ENCODE data around the gene HPSE.

The HPSE gene

DNA sequence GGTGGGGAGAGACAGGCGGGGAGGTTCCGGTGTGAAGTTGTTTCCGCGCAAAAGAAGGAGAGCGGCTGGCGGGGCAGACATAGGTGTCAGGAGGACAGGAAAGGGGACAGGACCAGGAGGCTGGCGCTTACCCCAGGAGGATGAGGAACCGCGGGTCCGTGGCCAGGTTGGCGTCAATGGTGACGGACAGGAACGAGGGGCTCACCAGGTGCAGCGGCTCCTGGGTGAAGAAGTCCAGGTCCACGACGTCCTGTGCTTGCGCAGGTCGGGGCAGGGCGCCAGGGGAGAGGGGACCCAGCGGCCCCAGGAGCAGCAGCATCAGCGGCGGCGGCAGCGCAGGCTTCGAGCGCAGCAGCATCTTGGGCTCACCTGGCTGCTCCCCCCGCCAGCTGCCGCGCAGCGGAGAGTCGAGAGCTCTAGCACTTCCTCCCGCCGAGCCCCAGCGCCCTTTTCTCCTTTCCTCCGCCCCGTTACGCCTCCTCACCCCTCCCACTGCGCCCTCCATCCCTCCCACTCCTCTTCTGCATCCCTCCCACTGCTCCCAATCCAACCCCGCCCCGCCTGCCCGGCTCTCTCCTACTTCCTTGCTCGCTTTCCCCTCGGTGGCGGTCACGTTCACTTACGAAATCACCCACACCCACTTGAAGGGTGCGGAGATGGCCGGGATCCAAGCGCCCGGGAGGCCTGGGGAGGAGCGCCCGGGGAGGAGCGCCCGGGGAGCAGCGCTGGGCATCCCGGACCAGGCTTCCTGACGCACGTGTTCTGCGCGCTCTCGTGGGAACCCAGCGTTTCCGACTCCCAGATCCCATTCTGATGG, at the start of gene HPSE:
Gene HPSE, minus strand, starts transcription at position 424 of the 817 bp plus-strand sequence. Its CDS starts 66 bp downstream, at position 358.
- peak; percentile 23 for DNase-seq (ENCODE audit: low spot score)

DNA sequence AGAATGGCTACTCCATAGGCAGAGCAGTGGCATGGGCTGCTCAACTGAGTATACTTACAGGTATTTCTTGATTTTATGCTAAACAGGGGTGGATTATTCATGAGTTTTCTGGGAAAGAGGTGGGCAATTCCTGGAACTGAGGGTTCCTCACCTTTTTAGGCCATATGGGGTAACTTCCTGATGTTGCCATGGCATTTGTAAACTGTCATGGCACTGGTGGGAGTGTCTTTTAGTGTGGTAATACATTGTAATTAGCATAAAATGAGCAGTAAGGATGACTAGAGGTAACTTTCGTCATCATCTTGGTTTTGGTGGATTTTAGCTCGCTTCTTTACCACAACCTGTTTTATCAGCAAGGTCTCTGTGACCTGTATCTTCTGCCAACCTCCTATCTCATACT, 48.2 kb upstream of the HPSE start:
- DNase-seq (ENCODE audit: low spot score) = no peak

DNA sequence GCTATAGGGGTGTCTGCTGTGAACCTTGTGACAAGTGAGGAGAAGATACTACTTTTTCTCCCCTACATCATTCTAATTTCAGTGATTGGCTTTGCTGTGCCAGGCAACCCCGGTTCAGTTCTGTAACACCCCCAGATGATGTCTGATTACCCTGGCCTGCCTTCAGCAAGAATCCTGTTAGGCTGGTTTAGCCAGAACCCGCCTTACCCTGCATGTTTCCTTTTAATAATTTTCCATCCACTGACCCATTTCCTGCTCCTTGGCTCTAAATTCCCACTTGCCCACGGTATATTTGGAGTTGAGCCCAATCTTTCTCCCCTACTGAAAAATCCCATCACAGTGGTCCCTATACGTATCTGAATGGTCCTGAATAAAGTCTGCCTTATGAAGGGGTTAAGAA, 46.5 kb upstream of the HPSE start:
- DNase-seq (ENCODE audit: low spot score) = no peak

DNA sequence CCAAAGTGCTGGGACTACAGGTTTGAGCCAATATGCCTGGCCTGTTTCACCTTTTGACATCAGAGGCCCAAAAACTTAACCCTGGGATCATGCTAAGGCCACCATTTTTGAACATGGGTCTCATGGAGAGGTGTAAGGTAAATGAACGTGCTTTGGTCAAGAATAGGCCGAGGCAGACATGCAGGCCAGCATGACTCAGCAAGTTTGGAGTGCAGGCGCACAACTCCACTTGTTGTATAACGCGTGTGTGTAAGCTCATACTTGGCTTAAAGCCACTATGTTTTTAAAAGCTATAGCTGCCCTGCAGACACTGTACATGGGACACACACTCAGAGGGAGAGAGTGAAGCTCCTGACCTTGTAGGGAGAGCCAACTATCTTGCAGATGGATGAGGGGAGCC, 43.8 kb upstream of the HPSE start:
- DNase-seq (ENCODE audit: low spot score) = no peak

- DNase-seq (ENCODE audit: low spot score) = no peak
These were observed 38.3 kb upstream of the HPSE start for GRCh38 chr4:83372931-83373330.

- DNase-seq (ENCODE audit: low spot score) = no peak
These were observed 37.3 kb upstream of the HPSE start for GRCh38 chr4:83371936-83372335.

GRCh38 chr4:83371235-83371634, 36.6 kb upstream of the HPSE start:
- no peak for DNase-seq (ENCODE audit: low spot score)

DNA sequence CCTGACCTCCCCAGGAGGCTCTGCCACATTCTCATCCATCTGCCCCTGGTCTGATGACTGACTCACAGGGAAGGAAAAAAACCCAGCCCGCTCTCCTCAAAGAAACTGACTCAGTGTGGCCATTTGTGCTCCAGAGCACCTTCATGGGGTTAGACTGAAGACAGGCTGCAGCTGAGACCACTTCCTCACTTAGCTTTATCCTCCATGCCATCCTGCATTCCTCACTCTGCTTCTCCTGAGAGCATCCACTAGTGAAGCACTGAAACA, 35.9 kb upstream of the HPSE start:
- no peak for DNase-seq (ENCODE audit: low spot score)

GRCh38 chr4:83369831-83370639, 35.4 kb upstream of the HPSE start:
- DNase-seq (ENCODE audit: low spot score) = no peak

DNA sequence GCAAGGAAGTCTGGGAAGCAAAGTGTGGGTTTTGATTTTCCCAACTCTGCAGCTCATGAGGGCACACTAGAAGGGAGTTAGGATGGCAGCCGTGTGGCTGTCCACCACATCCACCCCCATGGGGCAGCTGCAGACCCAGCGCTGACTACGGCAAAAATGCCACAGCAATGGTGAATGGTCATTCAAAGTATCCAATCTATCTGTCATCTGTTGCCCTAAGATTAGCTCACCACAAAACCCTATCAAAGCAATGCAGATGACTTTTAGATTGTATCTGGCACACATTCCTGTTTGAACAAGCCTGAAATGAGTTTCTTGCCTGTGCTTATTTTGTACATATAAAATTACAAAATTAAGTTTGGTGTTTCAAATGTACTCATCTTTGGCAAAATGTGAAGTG, 29.7 kb upstream of the HPSE start:
- DNase-seq (ENCODE audit: low spot score) = no peak

DNA sequence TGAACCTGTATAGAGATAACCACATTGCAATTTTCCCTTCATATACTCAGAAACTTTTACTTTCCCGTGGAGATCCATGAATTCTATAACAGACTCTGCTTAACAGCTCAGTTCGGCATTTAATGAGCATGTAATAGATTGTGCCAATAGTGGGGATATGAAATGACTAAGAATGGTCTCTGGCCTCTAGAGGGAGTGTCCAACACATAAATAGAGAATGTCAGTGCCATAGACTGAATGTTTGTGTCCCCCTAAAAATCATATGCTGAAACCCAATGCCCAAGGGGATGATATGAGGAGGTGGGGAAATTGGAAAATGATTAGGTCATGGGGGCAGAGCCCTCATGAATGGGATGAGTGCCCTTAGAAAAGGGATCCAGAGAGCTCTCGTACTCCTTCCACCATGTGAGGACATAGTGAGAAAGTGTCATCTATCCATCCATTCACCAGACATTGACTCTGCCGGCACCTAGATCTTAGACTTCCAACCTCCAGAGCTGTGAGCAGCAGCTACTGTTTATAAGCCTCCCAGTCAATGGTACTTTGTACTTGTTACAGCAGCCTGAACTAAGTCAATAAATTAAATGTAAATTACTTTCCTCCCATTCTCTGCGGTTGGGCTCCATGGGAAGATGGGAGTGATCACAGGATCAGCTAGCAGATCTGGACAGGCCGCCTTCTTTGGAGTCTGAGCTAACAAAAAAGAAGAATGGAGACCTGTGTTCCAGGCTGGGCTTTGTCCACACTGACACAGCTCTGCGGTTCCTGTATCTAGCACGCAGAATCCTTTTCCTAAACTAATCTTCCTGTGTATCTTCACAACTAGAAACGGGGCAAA, 28.1 kb upstream of the HPSE start:
- DNase-seq (ENCODE audit: low spot score) = no peak

DNA sequence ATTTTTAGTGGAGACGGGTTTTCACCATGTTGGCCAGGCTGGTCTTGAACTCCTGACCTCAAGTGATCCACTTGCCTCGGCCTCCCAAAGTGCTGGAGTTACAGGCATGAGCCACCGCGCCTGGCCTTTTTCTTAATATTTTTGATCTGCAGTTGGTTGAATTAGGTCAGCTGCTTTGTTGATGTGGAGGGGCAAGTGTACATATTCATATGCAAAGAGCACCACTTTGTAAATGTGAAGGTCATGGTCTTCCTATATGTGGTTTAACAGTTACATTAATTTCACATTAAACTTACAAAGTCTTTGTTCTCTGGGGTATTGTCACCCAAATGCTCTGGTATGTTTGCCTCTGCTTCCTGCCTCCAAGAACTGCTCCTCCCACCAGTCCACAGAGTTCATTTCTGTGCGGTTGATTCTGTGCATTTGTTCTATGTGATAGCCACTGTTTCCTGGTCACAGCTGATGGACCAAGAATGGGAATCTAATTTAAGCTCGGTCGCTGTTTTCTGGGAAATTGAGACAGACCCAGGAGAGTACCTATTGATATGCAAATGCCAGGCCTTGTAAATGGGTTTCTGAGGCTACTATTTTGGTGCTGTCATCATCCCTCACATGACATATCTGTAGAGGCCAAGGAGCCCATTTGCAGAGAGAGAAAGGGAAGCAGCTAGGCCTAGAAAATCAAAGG, 26.9 kb upstream of the HPSE start:
- DNase-seq (ENCODE audit: low spot score) = no peak

DNA sequence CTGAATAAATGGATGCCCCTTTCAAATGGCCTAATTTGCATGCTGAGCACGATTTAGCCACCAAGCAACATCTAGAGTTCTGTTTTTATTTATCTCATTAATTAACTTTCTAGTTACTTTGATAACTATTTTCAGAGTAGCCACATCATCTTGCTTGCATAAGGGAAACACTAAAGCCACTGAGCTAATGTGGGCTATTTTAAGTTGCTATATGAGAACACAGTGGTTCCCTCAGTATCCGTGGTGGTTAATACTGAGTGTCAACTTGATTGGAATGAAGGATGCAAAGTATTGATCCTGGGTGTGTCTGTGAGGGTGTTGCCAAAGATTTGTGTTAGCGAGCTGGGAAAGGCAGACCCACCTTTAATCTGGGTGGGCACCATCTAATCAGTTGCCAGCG, 25.4 kb upstream of the HPSE start:
- DNase-seq (ENCODE audit: low spot score) = no peak

GRCh38 chr4:83358410-83358809, 23.8 kb upstream of the HPSE start:
- no peak for DNase-seq (ENCODE audit: low spot score)

GRCh38 chr4:83356899-83357661, 22.4 kb upstream of the HPSE start:
- no peak for DNase-seq (ENCODE audit: low spot score)

GRCh38 chr4:83353516-83353915, 18.9 kb upstream of the HPSE start:
- no peak for DNase-seq (ENCODE audit: low spot score)

GRCh38 chr4:83348074-83348473, 13.4 kb upstream of the HPSE start:
- no peak for DNase-seq (ENCODE audit: low spot score)

DNA sequence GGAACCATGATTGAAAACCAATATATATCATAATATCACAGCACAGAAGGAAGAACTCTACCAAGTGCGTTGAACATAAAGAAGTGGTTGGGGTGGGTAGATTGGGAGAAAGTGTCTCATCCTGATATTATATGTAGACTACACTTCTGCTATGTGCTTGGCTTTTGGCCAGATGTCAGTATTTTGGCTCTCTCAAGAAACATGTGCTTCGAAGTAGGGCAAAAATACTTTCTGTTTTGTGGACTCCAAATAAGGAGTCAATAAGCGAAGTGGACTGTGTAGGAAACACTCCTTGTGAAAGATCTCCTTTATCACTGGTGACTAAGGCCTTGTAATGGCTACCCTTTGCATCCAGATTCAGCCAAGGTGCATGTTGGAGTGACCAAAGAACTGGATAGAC, 7.8 kb upstream of the HPSE start:
- DNase-seq (ENCODE audit: low spot score) = no peak

DNA sequence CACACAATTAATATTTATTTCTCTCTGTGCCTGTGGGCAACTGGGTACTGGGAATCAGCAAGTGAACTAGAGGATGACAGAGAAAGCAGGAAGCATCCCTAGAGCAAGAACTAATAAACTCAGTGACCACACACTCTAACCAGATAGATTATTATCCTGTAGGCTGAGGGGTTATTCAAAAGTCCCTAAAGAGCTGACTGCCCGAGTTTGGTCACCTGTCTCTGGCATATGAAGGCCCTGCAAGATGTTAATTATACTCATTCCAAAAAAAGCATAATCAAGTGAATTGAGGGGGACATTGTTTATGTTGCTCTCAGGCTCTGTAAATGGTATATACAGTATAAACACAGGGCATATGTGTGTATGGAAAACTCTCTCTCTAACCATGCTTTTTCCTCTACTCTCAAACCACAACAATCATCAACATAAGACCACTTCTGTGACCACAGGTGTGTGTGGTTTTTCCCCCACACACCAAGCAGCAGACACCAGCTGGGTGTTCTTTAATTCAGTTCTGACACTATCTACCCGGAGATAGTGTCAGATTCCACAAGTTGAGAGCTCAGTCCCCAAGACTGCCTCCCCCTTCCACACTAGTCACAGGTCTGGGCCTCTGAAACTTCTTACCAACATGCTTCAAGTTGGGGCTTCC, 6.2 kb upstream of the HPSE start:
- DNase-seq (ENCODE audit: low spot score) = no peak

- no peak for DNase-seq (ENCODE audit: low spot score)
These were observed 4.9 kb upstream of the HPSE start for GRCh38 chr4:83339573-83339972.

- DNase-seq (ENCODE audit: low spot score) = no peak
These were observed 1.1 kb upstream of the HPSE start for GRCh38 chr4:83335701-83336100.

Data from HuH-7.5 (cell line).